Activated CD4-positive, alpha-beta T cell treated with anti-CD3 and anti-CD28 coated beads, Interleukin-2, amount 10 ng/mL, durations not matched to agents 24 days and 14 days (primary cell): ENCODE data around the gene MUSTN1. TPM values are rescaled to one million over a fixed set of nuclear protein-coding genes. Genes with fewer than 3 reads are reported as not detected.

ENCODE experiments used
- DNase-seq: peaks from one replicate; pipeline ENCODE4 v3.0.0; 2022
- H3K27ac Mint-ChIP-seq: one replicate; pipeline ENCODE4 v1.8.0; 2022; ENCODE audit warnings: mild to moderate bottlenecking, mixed read lengths
- H3K27me3 Mint-ChIP-seq: one replicate; pipeline ENCODE4 v1.8.0; 2022; ENCODE audit warnings: mixed read lengths
- H3K36me3 Mint-ChIP-seq: one replicate; pipeline ENCODE4 v1.8.0; 2022; ENCODE audit warnings: low read depth, mild to moderate bottlenecking, mixed read lengths
- H3K4me1 Mint-ChIP-seq: one replicate; pipeline ENCODE4 v1.8.0; 2021; ENCODE audit warnings: mixed read lengths
- H3K4me3 Mint-ChIP-seq: one replicate; pipeline ENCODE4 v1.8.0; 2022; ENCODE audit warnings: mild to moderate bottlenecking, moderate library complexity, mixed read lengths
- H3K9me3 Mint-ChIP-seq: one replicate; pipeline ENCODE4 v1.8.0; 2021; ENCODE audit warnings: mixed read lengths
- intact Hi-C: fragments of 100-400 bp; cut with micrococcal nuclease; formaldehyde crosslinking; loops from one replicate; pipeline ENCODE4 v1.15.1; 2023
- total RNA-seq: library from RNA; stranded (reverse); gene quantifications from 2 replicates; pipeline ENCODE4 v1.2.3, GENCODE V29; 2022

Gene MUSTN1
- total RNA-seq, 1 donor from 2014 or later: 0.54 TPM

GRCh38 chr3:52787246-52787645 lies 47.6 kb downstream of the MUSTN1 start:
- Mint-ChIP-seq H3K4me3 (no peak overlapping the region), H3K4me1 (no peaks in the 10 kb centered on the region), H3K9me3 (no peaks in the 10 kb centered on the region), H3K36me3 (no peaks in the 10 kb centered on the region), H3K27me3 (peaks cover 7% of the 10 kb centered on the region), H3K27ac (no peak overlapping the region)
- intact Hi-C loops: no loop called here
- DNase-seq: no peak

GRCh38 chr3:52786330-52787215 lies 48.2 kb downstream of the MUSTN1 start:
- intact Hi-C loops: no loop called here
- no peak overlapping the region for H3K4me3 Mint-ChIP-seq
- peaks cover 3% of the 10 kb centered on the region for H3K4me1 Mint-ChIP-seq
- DNase-seq: no peak
- no peaks in the 10 kb centered on the region for H3K36me3 Mint-ChIP-seq
- peaks cover 12% of the 10 kb centered on the region for H3K27me3 Mint-ChIP-seq
- no peak overlapping the region for H3K27ac Mint-ChIP-seq
- no peaks in the 10 kb centered on the region for H3K9me3 Mint-ChIP-seq

GRCh38 chr3:52784931-52785590 lies 49.8 kb downstream of the MUSTN1 start:
- intact Hi-C loops: no loop called here
- DNase-seq: no peak
- no peak overlapping the region for H3K27ac Mint-ChIP-seq
- H3K4me1 Mint-ChIP-seq: peaks cover 3% of the 10 kb centered on the region
- no peaks in the 10 kb centered on the region for H3K36me3 Mint-ChIP-seq
- no peaks in the 10 kb centered on the region for H3K9me3 Mint-ChIP-seq
- H3K4me3 Mint-ChIP-seq: no peak overlapping the region
- peaks cover 17% of the 10 kb centered on the region for H3K27me3 Mint-ChIP-seq

GRCh38 chr3:52784021-52784621 lies 50.7 kb downstream of the MUSTN1 start:
- peaks cover 3% of the 10 kb centered on the region for H3K4me1 Mint-ChIP-seq
- H3K27me3 Mint-ChIP-seq: peaks cover 19% of the 10 kb centered on the region
- no peaks in the 10 kb centered on the region for H3K36me3 Mint-ChIP-seq
- H3K27ac Mint-ChIP-seq: no peak overlapping the region
- no peak for DNase-seq
- no peak overlapping the region for H3K4me3 Mint-ChIP-seq
- intact Hi-C loops: no loop called here
- no peaks in the 10 kb centered on the region for H3K9me3 Mint-ChIP-seq

- intact Hi-C loops: no loop called here
- H3K4me1 Mint-ChIP-seq: peaks cover 4% of the 10 kb centered on the region
- H3K27me3 Mint-ChIP-seq: peaks cover 19% of the 10 kb centered on the region
- DNase-seq: no peak
- no peaks in the 10 kb centered on the region for H3K9me3 Mint-ChIP-seq
- no peaks in the 10 kb centered on the region for H3K36me3 Mint-ChIP-seq
- no peak overlapping the region for H3K27ac Mint-ChIP-seq
- no peak overlapping the region for H3K4me3 Mint-ChIP-seq
Observed at GRCh38 chr3:52783211-52783555, 51.6 kb downstream of the MUSTN1 start.

Other genes starting within 250 kb of the MUSTN1 start
- 65.7 and 67.8 TPM in 2 replicates for gene PBRM1, start 149.1 kb downstream of the MUSTN1 start, total RNA-seq
- 254 and 267 TPM in 2 replicates for gene GNL3, start 149.0 kb downstream of the MUSTN1 start, total RNA-seq
- gene GLT8D1, start 129.2 kb downstream of the MUSTN1 start, total RNA-seq: 38.7 and 39.0 TPM in 2 replicates
- 134 and 135 TPM in 2 replicates for gene SPCS1, start 128.9 kb downstream of the MUSTN1 start, total RNA-seq
- 29.4 and 30.3 TPM in 2 replicates for gene NEK4, start 64.1 kb downstream of the MUSTN1 start, total RNA-seq
- gene ITIH1, start 57.4 kb downstream of the MUSTN1 start, total RNA-seq: not detected in 2 replicates
- not detected in 2 replicates for gene ITIH3, start 40.2 kb downstream of the MUSTN1 start, total RNA-seq
- gene ITIH4, start 4.3 kb downstream of the MUSTN1 start, total RNA-seq: 3.5 and 3.6 TPM in 2 replicates
- gene STIMATE, start 62.5 kb upstream of the MUSTN1 start, total RNA-seq: 13.8 and 18.6 TPM in 2 replicates
- gene SFMBT1, start 211.1 kb upstream of the MUSTN1 start, total RNA-seq: 28.6 and 28.8 TPM in 2 replicates